SU-DHL-6 (cell line): ENCODE measurements around the gene MRPL49.
A peak's percentile ranks its signal among the peaks of the same experiment; 100 is the strongest.
"Not testable (repeated sequence)": the region's sequence is repeated elsewhere in the genome, so short reads cannot be mapped to it uniquely, and the experiment has no call there.

Experiments used
- H2AFZ ChIP-seq: fragments of 200-600 bp; sonication (generic); 2 replicates; pipeline ENCODE4 v1.6.1; 2014; ENCODE audit warnings: low read depth, mild to moderate bottlenecking, moderate library complexity, mixed read lengths, antibody characterized with exemption, low read length; ENCODE audit not compliant: severe bottlenecking
- H3F3A ChIP-seq: fragments of 200-600 bp; shearing (Covaris generic); 2 replicates; pipeline ENCODE4 v1.6.0; 2016; ENCODE audit warnings: antibody characterized with exemption, mild to moderate bottlenecking; ENCODE audit not compliant: insufficient read depth
- H3K27ac ChIP-seq: fragments of 200-600 bp; sonication (generic); 2 replicates; pipeline ENCODE4 v1.5.1; 2016; ENCODE audit warnings: low read depth, mild to moderate bottlenecking, low read length, moderate library complexity, mixed read lengths
- H3K27me3 ChIP-seq: fragments of 200-600 bp; sonication (generic), shearing (Covaris generic); 2 replicates; pipeline ENCODE4 v1.6.0; 2014; ENCODE audit warnings: mild to moderate bottlenecking, low read length
- H3K36me3 ChIP-seq: fragments of 200-600 bp; sonication (generic); 2 replicates; pipeline ENCODE4 v1.6.1; 2014; ENCODE audit warnings: mild to moderate bottlenecking, low read length, mixed read lengths
- H3K4me2 ChIP-seq: fragments of 300-600, 200-600 bp; shearing (Covaris generic), sonication (generic); 2 replicates; pipeline ENCODE4 v1.6.0; 2014; ENCODE audit warnings: low read length, low read depth, mild to moderate bottlenecking; ENCODE audit not compliant: poor library complexity, severe bottlenecking
- H3K4me3 ChIP-seq: fragments of 200-600 bp; sonication (generic); 2 replicates; pipeline ENCODE4 v1.5.1; 2014; ENCODE audit warnings: antibody characterized with exemption, low read length, mild to moderate bottlenecking, mixed read lengths; ENCODE audit not compliant: insufficient read depth, poor library complexity, severe bottlenecking
- H3K79me2 ChIP-seq: fragments of 200-600 bp; sonication (generic); 2 replicates; pipeline ENCODE4 v1.6.1; 2014; ENCODE audit warnings: mild to moderate bottlenecking, low read length, moderate library complexity; ENCODE audit not compliant: insufficient read depth
- H3K9ac ChIP-seq: fragments of 200-600 bp; sonication (generic); 2 replicates; pipeline ENCODE4 v1.7.0; 2014; ENCODE audit warnings: mild to moderate bottlenecking, low read length
- H3K9me2 ChIP-seq: fragments of 200-600 bp; sonication (generic); replicated peaks from 2 replicates; pipeline ENCODE4 v1.6.1; 2014; ENCODE audit warnings: low read length; ENCODE audit not compliant: insufficient read depth
- H3K9me3 ChIP-seq: fragments of 200-600 bp; sonication (generic); 2 replicates; pipeline ENCODE4 v1.6.1; 2014; ENCODE audit warnings: low read length, mixed read lengths; ENCODE audit not compliant: insufficient read depth
- H4K20me1 ChIP-seq: fragments of 200-600 bp; sonication (generic); 2 replicates; pipeline ENCODE4 v1.6.1; 2014; ENCODE audit warnings: low read depth, mild to moderate bottlenecking, antibody characterized with exemption, low read length, moderate library complexity, mixed read lengths
- EZH2phosphoT487 ChIP-seq: fragments of 200-600 bp; sonication (generic), shearing (Covaris generic); conservative IDR thresholded peaks from 2 replicates; pipeline ENCODE4 v1.6.1; 2018; ENCODE audit warnings: mild to moderate bottlenecking, antibody characterized with exemption, low read length, moderate library complexity, mixed read lengths
- TF ChIP-seq, protein P1 (sequence below): fragments of 200-600 bp; sonication (generic); IDR thresholded peaks from one replicate; pipeline ENCODE4 v1.5.1; 2017; ENCODE audit warnings: antibody characterized with exemption, mild to moderate bottlenecking, low read length, moderate library complexity; ENCODE audit not compliant: insufficient read depth, poor library complexity, severe bottlenecking

MRPL49 gene

DNA sequence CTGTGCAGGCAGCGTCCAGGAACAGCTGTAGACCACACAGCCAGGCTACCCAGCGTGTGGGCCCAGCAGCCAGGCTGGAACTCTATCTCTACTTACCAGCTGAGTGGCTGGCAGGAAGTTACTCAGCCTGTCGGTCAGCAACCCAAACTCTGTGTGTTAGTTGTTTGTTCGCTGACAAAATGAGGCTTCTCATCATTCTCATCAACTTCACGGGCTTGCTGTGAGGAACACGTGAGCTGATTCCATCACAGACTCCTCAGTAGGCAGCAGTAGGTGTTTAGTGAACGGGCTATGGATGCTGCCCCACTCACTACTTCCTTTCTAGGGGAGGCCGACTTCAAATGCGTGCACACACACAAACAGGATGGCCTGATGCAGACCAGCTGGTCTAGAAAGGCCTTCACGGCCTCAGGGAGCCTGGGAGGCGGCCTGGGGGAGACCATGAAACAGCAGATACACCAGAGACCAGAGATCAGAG is 47.1 kb downstream of the MRPL49 start:
- no peaks in the 10 kb centered on the region for H4K20me1 ChIP-seq
- peak overlapping the region; percentile 40 for H2AFZ ChIP-seq
- H3K36me3 ChIP-seq: no peaks in the 10 kb centered on the region
- H3K79me2 ChIP-seq: no peaks in the 10 kb centered on the region
- no peak overlapping the region for H3K9ac ChIP-seq
- H3K27me3 ChIP-seq: no peaks in the 10 kb centered on the region
- H3K4me2 ChIP-seq: no peak overlapping the region
- H3K9me2 ChIP-seq: no peaks in the 10 kb centered on the region
- no peak overlapping the region for H3K27ac ChIP-seq
- TF ChIP-seq, protein P1, sequence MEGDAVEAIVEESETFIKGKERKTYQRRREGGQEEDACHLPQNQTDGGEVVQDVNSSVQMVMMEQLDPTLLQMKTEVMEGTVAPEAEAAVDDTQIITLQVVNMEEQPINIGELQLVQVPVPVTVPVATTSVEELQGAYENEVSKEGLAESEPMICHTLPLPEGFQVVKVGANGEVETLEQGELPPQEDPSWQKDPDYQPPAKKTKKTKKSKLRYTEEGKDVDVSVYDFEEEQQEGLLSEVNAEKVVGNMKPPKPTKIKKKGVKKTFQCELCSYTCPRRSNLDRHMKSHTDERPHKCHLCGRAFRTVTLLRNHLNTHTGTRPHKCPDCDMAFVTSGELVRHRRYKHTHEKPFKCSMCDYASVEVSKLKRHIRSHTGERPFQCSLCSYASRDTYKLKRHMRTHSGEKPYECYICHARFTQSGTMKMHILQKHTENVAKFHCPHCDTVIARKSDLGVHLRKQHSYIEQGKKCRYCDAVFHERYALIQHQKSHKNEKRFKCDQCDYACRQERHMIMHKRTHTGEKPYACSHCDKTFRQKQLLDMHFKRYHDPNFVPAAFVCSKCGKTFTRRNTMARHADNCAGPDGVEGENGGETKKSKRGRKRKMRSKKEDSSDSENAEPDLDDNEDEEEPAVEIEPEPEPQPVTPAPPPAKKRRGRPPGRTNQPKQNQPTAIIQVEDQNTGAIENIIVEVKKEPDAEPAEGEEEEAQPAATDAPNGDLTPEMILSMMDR: no peak
- no peak for TF ChIP-seq EZH2phosphoT487
- H3F3A ChIP-seq: no peaks in the 10 kb centered on the region
- H3K4me3 ChIP-seq: no peak overlapping the region
- no peaks in the 10 kb centered on the region for H3K9me3 ChIP-seq

DNA sequence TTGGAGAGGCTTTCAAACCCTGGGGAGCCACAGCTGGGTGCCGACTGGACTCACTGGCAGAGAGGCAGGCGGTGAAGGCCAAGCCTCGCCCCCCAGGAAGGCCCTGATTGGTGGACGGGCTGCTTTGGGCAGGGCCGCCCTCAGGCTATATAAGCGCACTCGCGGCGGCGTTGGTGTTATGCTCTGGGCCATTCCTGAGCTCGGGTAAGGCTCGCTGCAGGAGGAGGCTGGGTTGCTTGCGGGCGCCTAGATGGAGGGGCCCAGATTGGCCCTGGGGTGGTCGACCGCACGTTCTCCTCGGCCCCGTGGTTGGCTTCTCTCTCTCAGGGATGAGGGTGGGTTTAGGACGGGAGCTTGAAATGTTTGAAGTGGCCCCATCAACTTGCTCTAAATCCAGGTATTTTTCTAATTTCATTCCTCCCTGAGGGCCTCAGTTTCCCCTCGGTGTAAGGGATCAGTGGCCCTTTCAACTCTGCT is 48.0 kb downstream of the MRPL49 start, which contains the start of gene SPDYC:
TSS of gene SPDYC (plus strand) at position 176 of the 477 bp plus-strand sequence. CDS start 1,125 bp downstream, outside the sequence.
- no peaks in the 10 kb centered on the region for H3K9me3 ChIP-seq
- no peak within 1 kb of the TSS for H3K27ac ChIP-seq
- no peaks in the 10 kb centered on the region for H3K79me2 ChIP-seq
- H4K20me1 ChIP-seq: no peaks in the 10 kb centered on the region
- no peaks in the 10 kb centered on the region for H3K9me2 ChIP-seq
- H3K27me3 ChIP-seq: no peaks in the 10 kb centered on the region
- TF ChIP-seq EZH2phosphoT487: no peak
- TF ChIP-seq, protein P1: no peak
- no peak within 1 kb of the TSS for H3K4me3 ChIP-seq
- H3K4me2 ChIP-seq: no peak within 1 kb of the TSS
- no peaks in the 10 kb centered on the region for H3K36me3 ChIP-seq
- no peaks in the 10 kb centered on the region for H3F3A ChIP-seq
- peak within 1 kb of the TSS; percentile 40 for H2AFZ ChIP-seq
- H3K9ac ChIP-seq: no peak within 1 kb of the TSS

- Histone ChIP-seq H3K27me3 (no peaks in the 10 kb centered on the region), H3K27ac (no peak overlapping the region), H3K9ac (no peak overlapping the region), H3K4me3 (no peak overlapping the region), H3K36me3 (no peaks in the 10 kb centered on the region), H4K20me1 (no peaks in the 10 kb centered on the region), H2AFZ (no peak overlapping the region), H3F3A (no peaks in the 10 kb centered on the region), H3K9me2 (no peaks in the 10 kb centered on the region), H3K9me3 (no peaks in the 10 kb centered on the region), H3K79me2 (no peaks in the 10 kb centered on the region), H3K4me2 (no peak overlapping the region)
- TF ChIP-seq, protein P1: no peak
- no peak for TF ChIP-seq EZH2phosphoT487
Observed at GRCh38 chr11:65172600-65172999, 50.5 kb downstream of the MRPL49 start.

DNA sequence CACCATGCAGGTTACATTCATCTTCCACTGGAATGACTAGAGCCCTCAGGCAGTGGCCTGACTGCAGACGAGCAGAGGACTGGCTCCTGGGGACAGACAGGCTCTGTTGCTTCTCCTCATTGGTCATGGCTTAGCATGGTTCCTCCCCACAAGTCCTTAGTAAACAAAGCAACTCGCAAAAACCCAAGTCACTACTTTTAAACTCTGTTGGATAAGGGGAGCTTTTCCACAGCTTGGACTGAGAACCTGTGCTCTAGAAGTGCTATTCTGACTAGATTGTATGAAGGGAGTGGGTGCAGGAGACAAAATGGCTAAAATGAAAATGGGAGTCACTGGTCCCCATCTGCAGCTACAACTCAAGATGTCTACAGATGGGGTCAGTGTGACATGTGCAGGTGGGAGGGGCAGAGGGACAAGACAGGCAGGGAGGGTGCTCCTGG is 52.5 kb downstream of the MRPL49 start:
- not testable (repeated sequence) for H3K27me3 ChIP-seq, H3K9ac ChIP-seq, H4K20me1 ChIP-seq, H3K36me3 ChIP-seq, H2AFZ ChIP-seq, H3F3A ChIP-seq, H3K9me2 ChIP-seq, H3K4me2 ChIP-seq, H3K79me2 ChIP-seq, H3K4me3 ChIP-seq, H3K27ac ChIP-seq, H3K9me3 ChIP-seq
